Muscle of arm (tissue), 12 donors: ENCODE measurements around the gene LRFN5. TPM values are rescaled to one million over a fixed set of nuclear protein-coding genes. Genes with fewer than 3 reads are reported as not detected.
"Not testable (repeated sequence)": the region's sequence is repeated elsewhere in the genome, so short reads cannot be mapped to it uniquely, and the experiment has no call there.

Experiments
- DNase-seq: peaks from one replicate; pipeline ENCODE4 v3.0.0-alpha.2; 2013
- polyA plus RNA-seq, 12 donors: library from polyadenylated mRNA; unstranded; fragments of 120-200 nt; gene quantifications; one replicate each; pipeline ENCODE4 v1.2.1, GENCODE V29; 2013; ENCODE audit not compliant: insufficient read length in 12 of 12

Gene LRFN5
- polyA plus RNA-seq, 12 donors = 4.6 to 22.4 (median 8.9) TPM; not detected in 1

GRCh38 chr14:41891624-41892023, 284.9 kb downstream of the LRFN5 start:
- no peak for DNase-seq

- peak; percentile 27 for DNase-seq
These were observed 292.7 kb downstream of the LRFN5 start for GRCh38 chr14:41899416-41899815.

GRCh38 chr14:41900644-41901043, 294.0 kb downstream of the LRFN5 start:
- DNase-seq = no peak

- no peak for DNase-seq
These were observed 294.4 kb downstream of the LRFN5 start for GRCh38 chr14:41901089-41901488.

- DNase-seq = no peak
These were observed 298.8 kb downstream of the LRFN5 start for GRCh38 chr14:41905394-41905964.

GRCh38 chr14:41911155-41911554, 304.5 kb downstream of the LRFN5 start:
- DNase-seq = not testable (repeated sequence)

- DNase-seq = no peak
These were observed 306.7 kb downstream of the LRFN5 start for GRCh38 chr14:41913398-41913797.

- no peak for DNase-seq
These were observed 309.1 kb downstream of the LRFN5 start for GRCh38 chr14:41915732-41916131.

GRCh38 chr14:41916313-41916712, 309.6 kb downstream of the LRFN5 start:
- DNase-seq = no peak

GRCh38 chr14:41925409-41925808, 318.7 kb downstream of the LRFN5 start:
- DNase-seq = peak; percentile 5

- peak; percentile 90 for DNase-seq
These were observed 343.9 kb downstream of the LRFN5 start for GRCh38 chr14:41950428-41951151.
